ENCODE data around the gene ZNF423.

ZNF423 gene

GRCh38 chr16:49594153-49594552, 261.8 kb downstream of the ZNF423 start:
- DNase-seq: no peak

- no peak for DNase-seq
Observed at GRCh38 chr16:49593424-49594040, 262.4 kb downstream of the ZNF423 start.

- peak; percentile 8 for DNase-seq
Observed at GRCh38 chr16:49592546-49593423, 263.1 kb downstream of the ZNF423 start.

- DNase-seq: no peak
Observed at GRCh38 chr16:49590166-49590871, 265.6 kb downstream of the ZNF423 start.

- DNase-seq: no peak
Observed at GRCh38 chr16:49589544-49590031, 266.3 kb downstream of the ZNF423 start.

GRCh38 chr16:49588729-49589384, 267.1 kb downstream of the ZNF423 start:
- DNase-seq: no peak

- DNase-seq: no peak
Observed at GRCh38 chr16:49588026-49588425, 267.9 kb downstream of the ZNF423 start.

GRCh38 chr16:49587511-49587910, 268.4 kb downstream of the ZNF423 start:
- DNase-seq: no peak

- no peak for DNase-seq
Observed at GRCh38 chr16:49586466-49587450, 269.2 kb downstream of the ZNF423 start.

- DNase-seq: peak; percentile 84
Observed at GRCh38 chr16:49585143-49585832, 270.6 kb downstream of the ZNF423 start.

GRCh38 chr16:49583911-49584310, 272.0 kb downstream of the ZNF423 start:
- no peak for DNase-seq

- no peak for DNase-seq
Observed at GRCh38 chr16:49581630-49582298, 274.1 kb downstream of the ZNF423 start.

GRCh38 chr16:49580751-49581303, 275.1 kb downstream of the ZNF423 start:
- DNase-seq: no peak

- no peak for DNase-seq
Observed at GRCh38 chr16:49578435-49579024, 277.4 kb downstream of the ZNF423 start.

- DNase-seq: no peak
Observed at GRCh38 chr16:49578018-49578417, 277.9 kb downstream of the ZNF423 start.

- DNase-seq: no peak
Observed at GRCh38 chr16:49576941-49577340, 279.0 kb downstream of the ZNF423 start.

- no peak for DNase-seq
Observed at GRCh38 chr16:49576173-49576494, 279.8 kb downstream of the ZNF423 start.

GRCh38 chr16:49575346-49576172, 280.4 kb downstream of the ZNF423 start:
- DNase-seq: no peak

GRCh38 chr16:49574826-49575225, 281.1 kb downstream of the ZNF423 start:
- DNase-seq: no peak

All from NCI-H1417 treated with DMSO at 0.1 percent for 48 hours (cell line).